Prostate gland (tissue), 2 donors: ENCODE data around the gene SULT1C4.

Experiments used
- POLR2A ChIP-seq: fragments of 450-650 bp; IDR thresholded peaks from one replicate; pipeline ENCODE4 v1.6.1; 2016; ENCODE audit warnings: antibody characterized with exemption, mild to moderate bottlenecking
- TF ChIP-seq, protein P1 (sequence below), 4 experiments: fragments of 200-600 bp in 2 of 4; fragments of 450-650 bp in 2 of 4; sonication (generic) in 2 of 4; IDR thresholded peaks; 1 replicate in 3 of 4; 2 replicates in 1 of 4; pipeline ENCODE4 v1.5.1; 2016 to 2019; ENCODE audit warnings: antibody characterized with exemption in 4 of 4, mild to moderate bottlenecking in 2 of 4, moderate library complexity in 2 of 4

DNA sequence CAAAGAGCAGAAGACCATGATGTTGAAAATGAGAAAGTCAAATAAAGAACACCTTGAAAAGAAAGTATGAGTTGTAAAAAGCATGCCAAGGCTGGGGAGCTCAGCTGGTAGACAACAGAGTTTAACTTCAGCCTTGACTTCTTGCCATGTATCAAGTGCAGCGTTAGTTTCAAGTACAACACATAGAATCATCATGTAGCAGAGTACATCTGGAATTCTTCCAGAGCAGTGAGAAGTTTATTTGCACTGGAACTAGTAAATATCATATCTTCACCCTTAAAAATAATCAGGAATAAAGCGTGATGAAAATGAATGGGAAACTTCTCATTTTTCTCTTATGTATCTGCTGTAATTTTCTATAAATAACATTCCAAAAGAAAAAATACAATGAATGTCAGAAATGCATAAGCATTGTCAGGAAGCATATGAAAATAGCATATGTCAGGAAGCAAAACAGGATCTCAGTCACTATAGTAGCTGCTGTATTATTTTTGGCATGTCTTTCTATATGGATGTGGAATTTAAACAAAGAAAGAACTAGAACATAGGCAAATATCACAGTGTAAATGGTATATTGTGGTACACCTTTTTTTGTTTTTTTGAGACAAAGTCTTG, 10.1 kb upstream of the SULT1C4 start:
- TF ChIP-seq, protein P1, sequence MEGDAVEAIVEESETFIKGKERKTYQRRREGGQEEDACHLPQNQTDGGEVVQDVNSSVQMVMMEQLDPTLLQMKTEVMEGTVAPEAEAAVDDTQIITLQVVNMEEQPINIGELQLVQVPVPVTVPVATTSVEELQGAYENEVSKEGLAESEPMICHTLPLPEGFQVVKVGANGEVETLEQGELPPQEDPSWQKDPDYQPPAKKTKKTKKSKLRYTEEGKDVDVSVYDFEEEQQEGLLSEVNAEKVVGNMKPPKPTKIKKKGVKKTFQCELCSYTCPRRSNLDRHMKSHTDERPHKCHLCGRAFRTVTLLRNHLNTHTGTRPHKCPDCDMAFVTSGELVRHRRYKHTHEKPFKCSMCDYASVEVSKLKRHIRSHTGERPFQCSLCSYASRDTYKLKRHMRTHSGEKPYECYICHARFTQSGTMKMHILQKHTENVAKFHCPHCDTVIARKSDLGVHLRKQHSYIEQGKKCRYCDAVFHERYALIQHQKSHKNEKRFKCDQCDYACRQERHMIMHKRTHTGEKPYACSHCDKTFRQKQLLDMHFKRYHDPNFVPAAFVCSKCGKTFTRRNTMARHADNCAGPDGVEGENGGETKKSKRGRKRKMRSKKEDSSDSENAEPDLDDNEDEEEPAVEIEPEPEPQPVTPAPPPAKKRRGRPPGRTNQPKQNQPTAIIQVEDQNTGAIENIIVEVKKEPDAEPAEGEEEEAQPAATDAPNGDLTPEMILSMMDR (IDR thresholded peaks at IDR 0.05): no peak
- TF ChIP-seq POLR2A: no peak
